OCI-LY1 (cell line): ENCODE results near the gene KCTD4.

Experiments
- H2AFZ ChIP-seq: fragments of 200-600 bp; sonication (generic), shearing (Covaris generic); 2 replicates; pipeline ENCODE4 v1.6.0; 2014; ENCODE audit warnings: antibody characterized with exemption, mild to moderate bottlenecking, low read length
- H3F3A ChIP-seq: fragments of 200-600 bp; sonication (generic), shearing (Covaris generic); 2 replicates; pipeline ENCODE4 v1.6.0; 2014; ENCODE audit warnings: mild to moderate bottlenecking, antibody characterized with exemption, low read length, moderate library complexity; ENCODE audit not compliant: insufficient read depth
- H3K27ac ChIP-seq: fragments of 200-600 bp; sonication (generic); 2 replicates; pipeline ENCODE4 v1.5.1; 2014; ENCODE audit warnings: low read length, mixed run types, mild to moderate bottlenecking, low read depth; ENCODE audit not compliant: poor library complexity, severe bottlenecking
- H3K27me3 ChIP-seq: fragments of 200-600 bp; sonication (generic); 2 replicates; pipeline ENCODE4 v1.6.0; 2014; ENCODE audit warnings: antibody characterized with exemption, mild to moderate bottlenecking, low read length, moderate library complexity; ENCODE audit not compliant: insufficient read depth
- H3K36me3 ChIP-seq: fragments of 200-600 bp; sonication (generic); 2 replicates; pipeline ENCODE4 v1.6.1; 2014; ENCODE audit warnings: mild to moderate bottlenecking, antibody characterized with exemption, low read length, moderate library complexity, mixed read lengths; ENCODE audit not compliant: insufficient read depth
- H3K4me1 ChIP-seq: fragments of 200-600 bp; sonication (generic); 2 replicates; pipeline ENCODE4 v1.5.1; 2014; ENCODE audit warnings: mild to moderate bottlenecking, low read length, moderate library complexity; ENCODE audit not compliant: insufficient read depth, severe bottlenecking
- H3K4me2 ChIP-seq: fragments of 200-600 bp; sonication (generic), shearing (Covaris generic); 2 replicates; pipeline ENCODE4 v1.6.1; 2014; ENCODE audit warnings: low read length
- H3K4me3 ChIP-seq: fragments of 200-600 bp; sonication (generic); 2 replicates; pipeline ENCODE4 v1.5.1; 2014; ENCODE audit warnings: low read length, low read depth, mild to moderate bottlenecking, mixed read lengths; ENCODE audit not compliant: poor library complexity, severe bottlenecking
- H3K79me2 ChIP-seq: fragments of 200-600 bp; shearing (Covaris generic); 2 replicates; pipeline ENCODE4 v1.6.1; 2016; ENCODE audit warnings: mixed run types, low read length, mixed read lengths; ENCODE audit not compliant: insufficient read depth
- H3K9ac ChIP-seq: fragments of 200-600 bp; sonication (generic), shearing (Covaris generic); 2 replicates; pipeline ENCODE4 v1.6.1; 2014; ENCODE audit warnings: mild to moderate bottlenecking, low read length, mixed read lengths
- H3K9me2 ChIP-seq: fragments of 200-600 bp; sonication (generic), shearing (Covaris generic); 2 replicates; pipeline ENCODE4 v1.6.1; 2014; ENCODE audit warnings: low read depth, mild to moderate bottlenecking, low read length, mixed read lengths
- H3K9me3 ChIP-seq: fragments of 200-600 bp; shearing (Covaris generic); 2 replicates; pipeline ENCODE4 v1.6.1; 2014; ENCODE audit warnings: low read length, mixed read lengths
- H4K20me1 ChIP-seq: fragments of 200-600 bp; sonication (generic), shearing (Covaris generic); 2 replicates; pipeline ENCODE4 v1.6.0; 2016; ENCODE audit warnings: mild to moderate bottlenecking, low read length; ENCODE audit not compliant: insufficient read depth
- CTCF ChIP-seq: fragments of 200-600 bp; sonication (generic), shearing (Covaris generic); IDR thresholded peaks from 2 replicates; pipeline ENCODE4 v1.5.1; 2017; ENCODE audit warnings: mild to moderate bottlenecking, antibody characterized with exemption, low read length, moderate library complexity, mixed read lengths
- EZH2 ChIP-seq: fragments of 200-600 bp; sonication (generic), shearing (Covaris generic); IDR thresholded peaks from 2 replicates; pipeline ENCODE4 v1.8.0; 2017; ENCODE audit warnings: borderline replicate concordance, mixed run types, mild to moderate bottlenecking, antibody characterized with exemption, low read length, moderate library complexity, mixed read lengths

The KCTD4 gene

GRCh38 chr13:45180303-45180702, 20.5 kb downstream of the KCTD4 start:
- Histone ChIP-seq H4K20me1 (no peaks in the 10 kb centered on the region), H3K27me3 (no peaks in the 10 kb centered on the region), H3K27ac (no peak overlapping the region), H3K9me2 (no peaks in the 10 kb centered on the region), H3K36me3 (peaks cover 21% of the 10 kb centered on the region), H2AFZ (no peak overlapping the region), H3K4me1 (peaks cover 11% of the 10 kb centered on the region), H3K4me3 (no peak overlapping the region), H3K9ac (no peak overlapping the region), H3F3A (no peaks in the 10 kb centered on the region; the same call in 1 of the 2 replicates), H3K79me2 (peaks cover 9% of the 10 kb centered on the region; the same call in 1 of the 2 replicates), H3K9me3 (no peaks in the 10 kb centered on the region), H3K4me2 (no peak overlapping the region)
- TF ChIP-seq EZH2 (no peak), CTCF (no peak)

- TF ChIP-seq EZH2 (no peak), CTCF (no peak)
- no peaks in the 10 kb centered on the region for H4K20me1 ChIP-seq
- no peaks in the 10 kb centered on the region; the same call in 1 of the 2 replicates for H3F3A ChIP-seq
- H2AFZ ChIP-seq = no peak overlapping the region
- H3K4me2 ChIP-seq = no peak overlapping the region
- no peaks in the 10 kb centered on the region for H3K9me3 ChIP-seq
- H3K9ac ChIP-seq = no peak overlapping the region
- no peaks in the 10 kb centered on the region for H3K27me3 ChIP-seq
- H3K27ac ChIP-seq = no peak overlapping the region
- peaks cover 20% of the 10 kb centered on the region for H3K36me3 ChIP-seq
- H3K9me2 ChIP-seq = no peaks in the 10 kb centered on the region
- H3K79me2 ChIP-seq = peaks cover 9% of the 10 kb centered on the region; the same call in 1 of the 2 replicates
- peaks cover 2% of the 10 kb centered on the region for H3K4me1 ChIP-seq
- H3K4me3 ChIP-seq = no peak overlapping the region
Measured at GRCh38 chr13:45179428-45179827, 21.4 kb downstream of the KCTD4 start.

- H3K9me3 ChIP-seq = no peaks in the 10 kb centered on the region
- TF ChIP-seq CTCF = no peak
- no peak for TF ChIP-seq EZH2
Measured at GRCh38 chr13:45178349-45179162, 22.3 kb downstream of the KCTD4 start.

More at GRCh38 chr13:45178349-45179162, 22.3 kb downstream of the KCTD4 start:
- Histone ChIP-seq H4K20me1 (no peaks in the 10 kb centered on the region), H3K9ac (no peak overlapping the region), H3K27ac (no peak overlapping the region), H3K4me1 (no peaks in the 10 kb centered on the region), H3K4me2 (no peak overlapping the region), H3F3A (no peaks in the 10 kb centered on the region; the same call in 1 of the 2 replicates), H2AFZ (no peak overlapping the region), H3K9me2 (no peaks in the 10 kb centered on the region), H3K79me2 (peaks cover 9% of the 10 kb centered on the region; the same call in 1 of the 2 replicates), H3K4me3 (no peak overlapping the region), H3K36me3 (peaks cover 23% of the 10 kb centered on the region), H3K27me3 (no peaks in the 10 kb centered on the region)
